ENCODE measurements around the gene PIK3C2A.

GRCh38 chr11:17183836-17184235 lies 23.9 kb downstream of the PIK3C2A start:
- no peak for TF ChIP-seq CTCF (IDR thresholded peaks at IDR 0.05; ENCODE audit: insufficient read depth, low read depth, low read length)
- no peak for TF ChIP-seq EZH2 (IDR thresholded peaks at IDR 0.05; ENCODE audit: insufficient read depth, low read length)
